A549 treated with DMSO at 1 μM for 4 hours (cell line): Measurements from ENCODE around the gene IGLL5. TPM values are rescaled to one million over a fixed set of nuclear protein-coding genes. Genes with fewer than 3 reads are reported as not detected.

Experiments used
- total RNA-seq: library from RNA; stranded (reverse); fragments of 200-300 nt; extraction: Qiagen RNA extraction; gene quantifications from 5 replicates; pipeline ENCODE4 v1.2.3, GENCODE V29; 2022; ENCODE audit warnings: low read depth

IGLL5 gene
- not detected in 5 replicates for total RNA-seq

GRCh38 chr22:22887621-22888503 is at the start of gene IGLL5:
IGLL5 (plus strand) TSS chr22:22887816; CDS start chr22:22888054, 238 bp downstream.

Other genes starting within 250 kb of the IGLL5 start
- gene GGTLC2, start 243.2 kb upstream of the IGLL5 start, total RNA-seq, result not detected in 5 replicates
- 1.7 to 2.9 TPM (median 2.2 TPM) in 5 replicates for gene GNAZ, start 182.7 kb downstream of the IGLL5 start, total RNA-seq